Measurements from ENCODE around the gene PRDM8.

The PRDM8 gene

DNA sequence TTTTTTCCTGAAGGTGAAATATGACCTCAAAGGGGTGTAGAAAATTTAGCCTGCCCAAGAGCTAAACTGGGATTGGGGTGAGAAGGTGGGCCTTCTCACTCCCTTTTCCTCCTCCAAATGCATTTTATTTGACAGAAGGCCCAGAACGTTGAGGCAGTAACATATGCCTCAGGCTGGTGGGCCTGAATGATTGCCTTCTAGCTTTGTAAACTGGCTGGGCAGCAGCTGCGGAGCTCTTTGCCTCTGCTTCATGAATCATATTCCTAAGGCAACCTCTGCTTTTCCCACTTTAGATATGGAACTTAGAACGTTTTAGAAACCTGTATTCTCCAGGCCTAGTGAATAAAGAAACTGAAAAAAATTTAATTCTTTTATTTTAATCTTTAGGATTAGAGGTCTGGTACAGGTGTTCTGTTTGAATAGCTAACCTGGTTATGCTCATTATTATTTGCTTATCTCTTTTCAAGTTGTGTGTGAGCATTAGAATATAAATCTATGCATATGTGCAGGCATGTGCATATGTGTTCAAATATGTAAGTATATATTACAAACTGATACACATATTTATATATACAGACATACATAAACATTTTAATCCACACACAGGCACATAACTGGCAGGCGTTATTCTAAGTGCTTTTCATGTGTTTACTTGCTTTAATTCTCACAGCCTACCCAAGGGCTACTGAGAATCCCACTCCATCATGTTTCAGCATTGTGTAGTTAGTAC lies 11.5 kb downstream of the PRDM8 start:
- Histone ChIP-seq H3K4me2 (ENCODE audit: low read depth, low read length, poor library complexity, severe bottlenecking) (no peak overlapping the region), H3K27ac (ENCODE audit: low read depth, low read length) (no peak overlapping the region), H3K36me3 (ENCODE audit: low read length) (no peaks in the 10 kb centered on the region), H3K9me2 (replicated peaks; ENCODE audit: insufficient read depth, low read length) (no peaks in the 10 kb centered on the region), H3K4me3 (ENCODE audit: insufficient read depth, low read length, poor library complexity, severe bottlenecking) (no peak overlapping the region), H3K9me3 (ENCODE audit: insufficient read depth, low read length) (no peaks in the 10 kb centered on the region), H2AFZ (ENCODE audit: low read depth, low read length, severe bottlenecking) (no peak overlapping the region), H3K79me2 (ENCODE audit: insufficient read depth, low read length) (no peaks in the 10 kb centered on the region), H3K27me3 (ENCODE audit: low read length) (no peaks in the 10 kb centered on the region), H3K9ac (ENCODE audit: low read length) (no peak overlapping the region), H3F3A (ENCODE audit: insufficient read depth) (peaks cover 3% of the 10 kb centered on the region; the same call in 1 of the 2 replicates), H4K20me1 (ENCODE audit: low read depth, low read length) (no peaks in the 10 kb centered on the region)
- TF ChIP-seq, protein P1, sequence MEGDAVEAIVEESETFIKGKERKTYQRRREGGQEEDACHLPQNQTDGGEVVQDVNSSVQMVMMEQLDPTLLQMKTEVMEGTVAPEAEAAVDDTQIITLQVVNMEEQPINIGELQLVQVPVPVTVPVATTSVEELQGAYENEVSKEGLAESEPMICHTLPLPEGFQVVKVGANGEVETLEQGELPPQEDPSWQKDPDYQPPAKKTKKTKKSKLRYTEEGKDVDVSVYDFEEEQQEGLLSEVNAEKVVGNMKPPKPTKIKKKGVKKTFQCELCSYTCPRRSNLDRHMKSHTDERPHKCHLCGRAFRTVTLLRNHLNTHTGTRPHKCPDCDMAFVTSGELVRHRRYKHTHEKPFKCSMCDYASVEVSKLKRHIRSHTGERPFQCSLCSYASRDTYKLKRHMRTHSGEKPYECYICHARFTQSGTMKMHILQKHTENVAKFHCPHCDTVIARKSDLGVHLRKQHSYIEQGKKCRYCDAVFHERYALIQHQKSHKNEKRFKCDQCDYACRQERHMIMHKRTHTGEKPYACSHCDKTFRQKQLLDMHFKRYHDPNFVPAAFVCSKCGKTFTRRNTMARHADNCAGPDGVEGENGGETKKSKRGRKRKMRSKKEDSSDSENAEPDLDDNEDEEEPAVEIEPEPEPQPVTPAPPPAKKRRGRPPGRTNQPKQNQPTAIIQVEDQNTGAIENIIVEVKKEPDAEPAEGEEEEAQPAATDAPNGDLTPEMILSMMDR (IDR thresholded peaks at IDR 0.05; ENCODE audit: insufficient read depth, low read length, poor library complexity, severe bottlenecking) = no peak

DNA sequence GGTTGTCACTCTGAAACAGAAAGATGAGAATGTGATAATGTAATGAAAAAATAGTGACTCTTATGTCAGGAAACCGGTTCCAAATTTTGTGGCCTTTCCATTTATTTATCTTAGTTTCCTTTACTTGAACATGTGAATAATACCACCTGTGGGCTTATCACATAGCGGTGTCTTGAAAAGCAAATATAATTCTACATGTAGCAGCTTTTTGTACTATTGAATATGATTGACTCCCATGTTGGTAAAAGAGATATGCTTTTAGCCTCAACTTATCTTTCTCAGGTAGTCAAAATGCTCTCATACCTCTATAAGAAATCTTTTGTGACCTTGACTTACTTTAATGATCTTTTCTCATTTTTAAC lies 12.0 kb downstream of the PRDM8 start:
- Histone ChIP-seq H4K20me1 (ENCODE audit: low read depth, low read length) (no peaks in the 10 kb centered on the region), H3K9ac (ENCODE audit: low read length) (no peak overlapping the region), H3K36me3 (ENCODE audit: low read length) (no peaks in the 10 kb centered on the region), H3K27ac (ENCODE audit: low read depth, low read length) (no peak overlapping the region), H3K4me3 (ENCODE audit: insufficient read depth, low read length, poor library complexity, severe bottlenecking) (no peak overlapping the region), H2AFZ (ENCODE audit: low read depth, low read length, severe bottlenecking) (no peak overlapping the region), H3F3A (ENCODE audit: insufficient read depth) (no peaks in the 10 kb centered on the region), H3K79me2 (ENCODE audit: insufficient read depth, low read length) (no peaks in the 10 kb centered on the region), H3K9me2 (replicated peaks; ENCODE audit: insufficient read depth, low read length) (no peaks in the 10 kb centered on the region), H3K4me2 (ENCODE audit: low read depth, low read length, poor library complexity, severe bottlenecking) (no peak overlapping the region), H3K9me3 (ENCODE audit: insufficient read depth, low read length) (no peaks in the 10 kb centered on the region), H3K27me3 (ENCODE audit: low read length) (no peaks in the 10 kb centered on the region)
- TF ChIP-seq, protein P1 (IDR thresholded peaks at IDR 0.05; ENCODE audit: insufficient read depth, low read length, poor library complexity, severe bottlenecking) = no peak
- no peak for TF ChIP-seq EZH2phosphoT487 (conservative IDR thresholded peaks at IDR 0.05; ENCODE audit: low read length)

DNA sequence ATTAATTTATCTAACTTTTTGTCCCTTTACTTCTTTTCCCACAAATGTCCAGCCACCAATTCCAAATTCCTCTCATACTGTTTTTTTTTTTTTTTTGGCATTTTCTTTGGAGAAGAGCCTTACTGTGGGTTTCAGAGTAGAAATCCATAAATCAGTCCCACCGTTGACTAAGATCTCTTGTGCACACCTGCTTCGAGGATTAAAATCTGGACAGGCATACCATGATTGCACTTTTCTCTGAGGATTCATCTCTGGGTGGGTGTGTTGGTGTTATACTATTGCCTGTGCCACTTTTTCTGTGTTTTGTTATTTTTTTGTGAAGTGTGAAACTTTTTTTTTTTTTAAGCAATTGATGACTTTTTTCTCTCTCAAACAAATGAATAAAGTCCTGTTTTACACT lies 13.2 kb downstream of the PRDM8 start:
- H3K36me3 ChIP-seq (ENCODE audit: low read length) = no peaks in the 10 kb centered on the region
- H3K9me3 ChIP-seq (ENCODE audit: insufficient read depth, low read length) = no peaks in the 10 kb centered on the region
- H3K27ac ChIP-seq (ENCODE audit: low read depth, low read length) = no peak overlapping the region
- H4K20me1 ChIP-seq (ENCODE audit: low read depth, low read length) = no peaks in the 10 kb centered on the region
- H3F3A ChIP-seq (ENCODE audit: insufficient read depth) = no peaks in the 10 kb centered on the region
- no peak overlapping the region for H2AFZ ChIP-seq (ENCODE audit: low read depth, low read length, severe bottlenecking)
- H3K27me3 ChIP-seq (ENCODE audit: low read length) = no peaks in the 10 kb centered on the region
- no peak overlapping the region for H3K9ac ChIP-seq (ENCODE audit: low read length)
- TF ChIP-seq EZH2phosphoT487 (conservative IDR thresholded peaks at IDR 0.05; ENCODE audit: low read length) = no peak
- TF ChIP-seq, protein P1 (IDR thresholded peaks at IDR 0.05; ENCODE audit: insufficient read depth, low read length, poor library complexity, severe bottlenecking) = no peak
- no peak overlapping the region for H3K4me3 ChIP-seq (ENCODE audit: insufficient read depth, low read length, poor library complexity, severe bottlenecking)
- no peaks in the 10 kb centered on the region for H3K79me2 ChIP-seq (ENCODE audit: insufficient read depth, low read length)
- no peaks in the 10 kb centered on the region for H3K9me2 ChIP-seq (replicated peaks; ENCODE audit: insufficient read depth, low read length)
- H3K4me2 ChIP-seq (ENCODE audit: low read depth, low read length, poor library complexity, severe bottlenecking) = no peak overlapping the region
